Fibroblast of pulmonary artery (primary cell): ENCODE measurements around the gene SIN3B.

Experiments used
- DNase-seq: peaks from one replicate; pipeline ENCODE4 v3.0.0-alpha.2; 2010; ENCODE audit warnings: low read depth
- H3K4me3 ChIP-seq: replicated peaks from 2 replicates; pipeline ENCODE4 v1.5.1; 2011; ENCODE audit warnings: low read depth, mild to moderate bottlenecking, control low read depth, low read length, moderate library complexity
- TF ChIP-seq, protein P1 (sequence below): IDR thresholded peaks from 2 replicates; pipeline ENCODE4 v1.5.1; 2011; ENCODE audit warnings: mild to moderate bottlenecking, control low read depth, low read length, inconsistent platforms; ENCODE audit errors: missing control alignments

SIN3B gene

DNA sequence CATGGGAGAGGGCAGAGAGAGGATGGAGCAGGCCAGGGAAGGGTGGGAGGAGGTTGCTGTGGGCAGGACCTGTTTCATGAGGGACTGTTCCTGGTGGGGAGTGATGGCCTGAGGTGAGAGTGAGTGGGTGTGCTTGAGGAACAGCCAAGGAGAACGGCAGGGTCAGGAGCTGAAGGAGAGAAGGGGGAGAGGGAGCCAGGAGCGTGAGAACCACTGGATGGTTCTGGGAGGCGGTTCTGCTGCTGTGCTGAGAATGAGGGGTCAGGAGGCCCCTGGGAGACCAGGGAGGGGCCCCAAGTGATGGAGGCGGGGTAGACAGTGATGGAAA lies 7.8 kb downstream of the SIN3B start:
- no peak for DNase-seq
- H3K4me3 ChIP-seq: no peak overlapping the region
- TF ChIP-seq, protein P1, sequence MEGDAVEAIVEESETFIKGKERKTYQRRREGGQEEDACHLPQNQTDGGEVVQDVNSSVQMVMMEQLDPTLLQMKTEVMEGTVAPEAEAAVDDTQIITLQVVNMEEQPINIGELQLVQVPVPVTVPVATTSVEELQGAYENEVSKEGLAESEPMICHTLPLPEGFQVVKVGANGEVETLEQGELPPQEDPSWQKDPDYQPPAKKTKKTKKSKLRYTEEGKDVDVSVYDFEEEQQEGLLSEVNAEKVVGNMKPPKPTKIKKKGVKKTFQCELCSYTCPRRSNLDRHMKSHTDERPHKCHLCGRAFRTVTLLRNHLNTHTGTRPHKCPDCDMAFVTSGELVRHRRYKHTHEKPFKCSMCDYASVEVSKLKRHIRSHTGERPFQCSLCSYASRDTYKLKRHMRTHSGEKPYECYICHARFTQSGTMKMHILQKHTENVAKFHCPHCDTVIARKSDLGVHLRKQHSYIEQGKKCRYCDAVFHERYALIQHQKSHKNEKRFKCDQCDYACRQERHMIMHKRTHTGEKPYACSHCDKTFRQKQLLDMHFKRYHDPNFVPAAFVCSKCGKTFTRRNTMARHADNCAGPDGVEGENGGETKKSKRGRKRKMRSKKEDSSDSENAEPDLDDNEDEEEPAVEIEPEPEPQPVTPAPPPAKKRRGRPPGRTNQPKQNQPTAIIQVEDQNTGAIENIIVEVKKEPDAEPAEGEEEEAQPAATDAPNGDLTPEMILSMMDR: no peak

- TF ChIP-seq, protein P1: no peak
- DNase-seq: no peak
- H3K4me3 ChIP-seq: no peak overlapping the region
Observed at GRCh38 chr19:16841391-16841926, 12.3 kb downstream of the SIN3B start.

GRCh38 chr19:16846901-16847300 lies 17.7 kb downstream of the SIN3B start:
- TF ChIP-seq, protein P1: no peak
- no peak for DNase-seq
- H3K4me3 ChIP-seq: no peak overlapping the region

GRCh38 chr19:16847430-16847829 lies 18.2 kb downstream of the SIN3B start:
- TF ChIP-seq, protein P1: no peak
- no peak overlapping the region for H3K4me3 ChIP-seq
- no peak for DNase-seq

DNA sequence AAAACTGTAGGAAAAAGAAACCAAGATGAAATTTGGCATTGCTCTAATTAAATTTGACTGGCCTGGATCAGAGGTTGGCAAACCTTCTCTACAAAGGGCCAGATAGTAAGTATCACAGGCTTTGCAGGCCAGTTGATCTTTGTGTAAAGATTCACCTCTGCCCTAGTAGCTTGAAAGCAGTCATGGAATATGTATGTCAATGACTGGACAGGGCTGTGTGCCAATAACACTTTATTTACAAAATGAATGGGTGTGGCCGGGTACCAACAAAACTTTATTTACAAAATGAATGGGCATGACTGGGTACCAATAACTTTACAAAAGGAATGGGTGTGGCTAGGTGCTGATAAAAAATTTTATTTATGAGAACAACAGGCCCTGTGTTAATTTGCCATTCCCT lies 20.0 kb downstream of the SIN3B start:
- TF ChIP-seq, protein P1: no peak
- no peak for DNase-seq
- H3K4me3 ChIP-seq: no peak overlapping the region

- TF ChIP-seq, protein P1: no peak
- DNase-seq: no peak
- no peak overlapping the region for H3K4me3 ChIP-seq
Observed at GRCh38 chr19:16850133-16850532, 20.9 kb downstream of the SIN3B start.

DNA sequence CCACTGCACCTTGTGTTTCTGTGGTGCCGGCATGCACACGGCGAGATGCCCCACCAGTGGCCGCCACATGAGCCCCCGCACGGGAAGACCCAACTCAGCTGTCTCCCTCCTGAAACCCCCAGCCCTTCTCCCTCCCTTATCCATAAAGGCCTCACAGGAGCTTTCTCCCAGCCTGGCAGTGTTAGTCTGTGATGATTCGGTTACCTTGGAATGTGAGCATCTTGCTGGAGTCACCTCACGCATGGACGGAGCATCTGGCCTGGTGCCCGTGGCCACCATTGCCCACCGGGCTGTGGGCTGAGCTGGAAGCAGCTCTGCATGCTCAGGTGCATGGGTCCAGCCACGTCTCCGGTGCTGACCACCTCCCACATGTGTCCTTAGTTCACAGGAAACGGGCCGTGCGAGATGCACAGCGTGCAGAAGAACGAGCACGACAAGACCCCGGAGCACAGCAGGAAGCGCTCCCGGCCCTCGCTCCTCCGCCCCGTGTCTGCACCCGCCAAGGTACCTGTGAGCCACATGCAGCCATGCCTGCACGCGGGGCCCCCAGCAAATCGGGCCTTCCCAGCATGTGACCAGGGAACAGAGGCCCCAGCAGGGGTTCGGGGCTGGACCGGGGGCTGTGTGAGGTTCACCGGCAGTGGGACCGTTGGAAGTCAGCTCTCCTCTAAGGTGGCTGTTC lies 22.0 kb downstream of the SIN3B start:
- no peak overlapping the region for H3K4me3 ChIP-seq
- TF ChIP-seq, protein P1: no peak
- DNase-seq: no peak
